ENCODE measurements around the gene SYT2.

GRCh38 chr1:202593845-202594244, 116.4 kb downstream of the SYT2 start:
- no peak for TF ChIP-seq POLR2A (IDR thresholded peaks at IDR 0.05; ENCODE audit: low read depth, low read length)
- no peak for TF ChIP-seq POLR2AphosphoS5 (IDR thresholded peaks at IDR 0.05; ENCODE audit: low read depth, low read length)
- no peak for TF ChIP-seq SPI1 (IDR thresholded peaks at IDR 0.05; ENCODE audit: low read depth, low read length)
- TF ChIP-seq TAF1 (IDR thresholded peaks at IDR 0.05; ENCODE audit: low read depth, low read length): no peak
- TF ChIP-seq PAX5 (IDR thresholded peaks at IDR 0.05; ENCODE audit: insufficient read depth, low read length, severe bottlenecking): no peak

All from GM12891 (cell line).